Suppressor macrophage (primary cell): ENCODE data around the gene GREB1.
A peak's percentile ranks its signal among the peaks of the same experiment; 100 is the strongest.

ENCODE experiments used
- DNase-seq, 4 experiments: peaks; one replicate each; pipeline ENCODE4 v3.0.0-alpha.2; 2020 to 2022

Gene GREB1

GRCh38 chr2:11687736-11688135, 153.9 kb downstream of the GREB1 start:
- peak in 1 of 4 experiments; percentile 12 for DNase-seq

DNA sequence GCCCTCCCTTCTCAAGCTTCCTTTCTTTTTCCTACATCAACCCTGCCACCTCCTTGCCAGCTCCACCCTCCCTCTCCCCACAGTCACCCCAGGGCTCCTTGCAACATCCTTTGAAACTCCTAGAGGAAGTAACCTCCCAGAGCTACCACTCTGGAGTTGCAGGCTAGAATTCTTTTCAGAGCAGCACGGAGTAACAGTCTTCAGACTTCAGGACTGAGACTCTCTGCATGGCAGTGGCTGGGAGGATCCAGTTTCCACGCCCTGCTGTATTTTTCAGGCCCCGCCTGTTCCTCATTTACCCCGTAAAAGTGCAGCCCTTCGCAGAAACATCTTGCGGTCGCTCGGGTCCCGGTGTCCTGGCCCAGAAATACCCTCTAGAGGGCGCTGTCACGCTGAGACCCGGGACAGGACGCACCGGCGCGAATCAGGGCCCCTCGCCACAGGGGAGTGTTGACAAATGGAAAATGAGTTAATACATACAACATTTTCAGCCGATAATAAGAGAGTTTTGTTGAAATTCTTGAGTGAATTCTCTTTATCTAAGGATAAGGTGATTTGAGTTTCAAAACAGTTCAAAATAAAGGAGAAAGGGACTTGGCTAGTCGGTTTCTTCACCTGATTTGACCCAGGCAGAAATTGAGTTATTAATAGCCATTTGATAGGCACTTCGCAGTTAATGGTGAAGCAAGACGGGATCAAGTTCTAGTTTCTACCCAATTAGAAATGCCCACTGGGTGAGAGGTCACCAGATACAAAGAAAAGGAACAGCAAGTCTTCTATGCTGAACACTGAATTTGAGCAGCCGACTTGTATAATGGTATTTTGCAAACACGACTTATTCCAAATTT, 154.6 kb downstream of the GREB1 start:
- DNase-seq, result peak; percentile 94 to 96 (median 94)

GRCh38 chr2:11691076-11691660, 157.3 kb downstream of the GREB1 start:
- peak; percentile 60 to 87 (median 80) for DNase-seq
